Endothelial cell of umbilical vein (primary cell): ENCODE data around the gene C17orf67. TPM values are rescaled to one million over a fixed set of nuclear protein-coding genes. Genes with fewer than 3 reads are reported as not detected.

Experiments
- BruUV-seq: library from RNA; stranded (reverse); fragments of 400-500 nt; replicated peaks from 2 replicates; lab custom pipeline; 2021; lab: Mats Ljungman, UMichigan
- CTCF ChIA-PET: fragments of 300-600, 350-600 bp; sonication (Branson Sonifier 250); formaldehyde crosslinking; loops from one replicate; lab custom pipeline; 2021; ENCODE audit warnings: antibody characterized with exemption, inconsistent platforms; lab: Charles Lee
- POLR2A ChIA-PET: fragments of 300-600, 350-600 bp; sonication (Branson Sonifier 250); formaldehyde crosslinking; loops from one replicate; lab custom pipeline; 2021; ENCODE audit warnings: antibody characterized with exemption, inconsistent platforms; lab: Charles Lee
- DNase-seq: peaks from one replicate; pipeline ENCODE4 v3.0.0-alpha.2; 2011; ENCODE audit warnings: low read depth, low spot score
- FAIRE-seq: peaks from 2 replicates; lab custom pipeline; 2011; peaks lifted over from hg19 to GRCh38; lab: Jason Lieb, UNC
- H2AFZ ChIP-seq: 2 replicates; pipeline ENCODE4 v1.6.0; 2012; ENCODE audit warnings: low read depth, low read length, control low read depth, inconsistent platforms
- H3K27ac ChIP-seq: 2 replicates; pipeline ENCODE4 v1.5.1; 2011; ENCODE audit warnings: low read depth, mild to moderate bottlenecking, control low read depth, low read length, moderate library complexity; ENCODE audit not compliant: insufficient read depth
- H3K27me3 ChIP-seq, 2 experiments: 2 replicates each; pipeline versions ENCODE4 v1.6.0 to v1.6.1; 2011; ENCODE audit warnings: low read length in 2 of 2, mixed read lengths in 1 of 2; ENCODE audit not compliant: control insufficient read depth in 2 of 2, insufficient read depth in 2 of 2
- H3K36me3 ChIP-seq, 2 experiments: 2 replicates in 1 of 2; 3 replicates in 1 of 2; pipeline ENCODE4 v1.5.1; 2011; ENCODE audit warnings: low read length in 2 of 2, mild to moderate bottlenecking in 1 of 2, moderate library complexity in 1 of 2; ENCODE audit not compliant: control insufficient read depth in 2 of 2, insufficient read depth in 2 of 2; ENCODE audit errors: extremely low read depth in 1 of 2
- H3K4me1 ChIP-seq: 3 replicates; pipeline ENCODE4 v1.5.1; 2011; ENCODE audit warnings: mild to moderate bottlenecking, low read length; ENCODE audit not compliant: control insufficient read depth, insufficient read depth; ENCODE audit errors: extremely low read depth
- H3K4me2 ChIP-seq: 2 replicates; pipeline ENCODE4 v1.6.1; 2011; ENCODE audit warnings: low read length, control low read depth, mixed read lengths; ENCODE audit not compliant: insufficient read depth
- H3K4me3 ChIP-seq, 3 experiments: fragments of 200-600 bp in 1 of 3; sonication (generic), shearing (Covaris generic) in 1 of 3; replicated peaks in 1 of 3; 2 replicates each; pipeline ENCODE4 v1.5.1; 2011 to 2016; ENCODE audit warnings: control low read depth in 3 of 3, low read length in 3 of 3, mild to moderate bottlenecking in 2 of 3, inconsistent platforms in 1 of 3, low read depth in 1 of 3, moderate library complexity in 1 of 3; ENCODE audit not compliant: insufficient read depth in 1 of 3
- H3K79me2 ChIP-seq: 2 replicates; pipeline ENCODE4 v1.6.0; 2012; ENCODE audit warnings: low read length, inconsistent platforms; ENCODE audit not compliant: control insufficient read depth, insufficient read depth
- H3K9ac ChIP-seq: replicated peaks from 2 replicates; pipeline ENCODE3; 2011; ENCODE audit warnings: low read length, control low read depth; ENCODE audit not compliant: insufficient read depth; ENCODE audit errors: extremely low read depth
- H3K9me1 ChIP-seq: replicated peaks from 3 replicates; pipeline ENCODE4 v1.6.0; 2011; ENCODE audit warnings: mild to moderate bottlenecking, low read length; ENCODE audit not compliant: control insufficient read depth, insufficient read depth; ENCODE audit errors: extremely low read depth
- H3K9me3 ChIP-seq: replicated peaks from 2 replicates; pipeline ENCODE4 v1.5.1; 2012; ENCODE audit warnings: low read length, inconsistent platforms; ENCODE audit not compliant: control insufficient read depth, insufficient read depth
- H4K20me1 ChIP-seq: replicated peaks from 2 replicates; pipeline ENCODE3; 2011; ENCODE audit warnings: mild to moderate bottlenecking, low read length; ENCODE audit not compliant: control insufficient read depth, insufficient read depth; ENCODE audit errors: extremely low read depth
- CTCF ChIP-seq, 2 donors: IDR thresholded peaks; 1 replicate in 1 of 2; 2 replicates in 1 of 2; pipeline ENCODE4 v1.5.1; 2011; ENCODE audit warnings: low read length in 2 of 2, mild to moderate bottlenecking in 2 of 2, moderate library complexity in 2 of 2, control low read depth in 1 of 2, inconsistent platforms in 1 of 2, low read depth in 1 of 2; ENCODE audit not compliant: insufficient read depth in 1 of 2; ENCODE audit errors: extremely low read depth in 1 of 2
- EZH2 ChIP-seq: IDR thresholded peaks from 2 replicates; pipeline ENCODE4 v1.6.1; 2012; ENCODE audit warnings: borderline replicate concordance, low read depth, mild to moderate bottlenecking, moderate library complexity, low read length, inconsistent platforms; ENCODE audit not compliant: severe bottlenecking
- FOS ChIP-seq: IDR thresholded peaks from 2 replicates; pipeline ENCODE4 v1.6.1; 2011; ENCODE audit warnings: mild to moderate bottlenecking, low read length, moderate library complexity, borderline replicate concordance; ENCODE audit not compliant: insufficient read depth
- GATA2 ChIP-seq: IDR thresholded peaks from 2 replicates; pipeline ENCODE4 v1.7.0; 2011; ENCODE audit warnings: low read depth, mild to moderate bottlenecking, moderate library complexity, mixed read lengths, low read length; ENCODE audit not compliant: insufficient read length, insufficient read depth
- JUN ChIP-seq: IDR thresholded peaks from 2 replicates; pipeline ENCODE4 v1.6.1; 2011; ENCODE audit warnings: borderline replicate concordance, low read depth; ENCODE audit not compliant: insufficient read length, insufficient read depth
- MAX ChIP-seq: IDR thresholded peaks from 2 replicates; pipeline ENCODE4 v1.6.1; 2011; ENCODE audit not compliant: insufficient read depth, insufficient read length
- MYC ChIP-seq: IDR thresholded peaks from one replicate; pipeline ENCODE4 v1.6.1; 2011; ENCODE audit warnings: mild to moderate bottlenecking, low read depth, low read length
- POLR2A ChIP-seq: IDR thresholded peaks from 2 replicates; pipeline ENCODE4 v1.6.1; 2012; ENCODE audit warnings: low read depth, mild to moderate bottlenecking, control low read depth, low read length
- POLR2AphosphoS5 ChIP-seq: IDR thresholded peaks from 2 replicates; pipeline ENCODE4 v1.6.1; 2012; ENCODE audit warnings: low read depth, mild to moderate bottlenecking, control low read depth, low read length, moderate library complexity; ENCODE audit not compliant: insufficient read depth
- dilution Hi-C: fragments of 300-500 bp; cut with MboI; formaldehyde crosslinking; loops from one replicate; pipeline ENCODE4 v1.15.0; 2019; ENCODE audit warnings: low sequenced_read_pairs; ENCODE audit not compliant: extremely low pct_ligation_motif_present
- intact Hi-C: fragments of 100-400 bp; cut with micrococcal nuclease; formaldehyde crosslinking; loops from one replicate; pipeline ENCODE4 v1.10.0; 2022
- polyA plus RNA-seq, 4 experiments: library from polyadenylated mRNA; depleted of rRNA in 3 of 4; stranded (reverse) in 3 of 4; unstranded in 1 of 4; fragments of >200 nt; gene quantifications; 2 replicates each; pipeline versions ENCODE4 v1.2.1 to v1.2.3, GENCODE V29; 2011 to 2012; ENCODE audit warnings: missing spikeins in 1 of 4
- total RNA-seq: library from RNA; stranded (reverse); gene quantifications from 2 replicates; pipeline ENCODE4 v1.2.3, GENCODE V29; 2021

Gene C17orf67
- total and polyA plus RNA-seq, 2 donors (not counting 3 experiments of a cell fraction or from before 2014, with no cell fraction given) = 1.9 to 5.8 TPM

- DNase-seq (no peak), FAIRE-seq (no peak)
- intact Hi-C loops = no loop called here
- Histone ChIP-seq H3K9me3 (no peaks in the 10 kb centered on the region), H3K4me1 (no peaks in the 10 kb centered on the region), H3K27me3 (peaks cover 14 to 15% of the 10 kb centered on the region in 2 experiments), H2AFZ (no peak overlapping the region), H3K9ac (no peak overlapping the region), H3K27ac (no peak overlapping the region), H4K20me1 (no peaks in the 10 kb centered on the region), H3K4me2 (no peak overlapping the region), H3K9me1 (no peaks in the 10 kb centered on the region), H3K36me3 (no peaks in the 10 kb centered on the region), H3K4me3 (no peak overlapping the region), H3K79me2 (no peaks in the 10 kb centered on the region)
- POLR2A ChIA-PET = no interaction called here
- dilution Hi-C loops = no loop called here
- TF ChIP-seq CTCF (IDR thresholded peaks at IDR 0.05; ENCODE audit: extremely low read depth in 1 of 2, insufficient read depth in 1 of 2, low read depth in 1 of 2, low read length in 2 of 2) = no peak
- BruUV-seq = no TSS peak
- CTCF ChIA-PET = interaction anchor here (2.2 to 3.0 kb wide), 2 partner anchors 10 to 54 kb away, joined by 14 to 15 read pairs; no protein-coding TSS in a partner anchor
These were observed 63.3 kb downstream of the C17orf67 start for GRCh38 chr17:56770427-56770826.

GRCh38 chr17:56765449-56765848 lies 68.3 kb downstream of the C17orf67 start:
- POLR2A ChIA-PET = interaction anchor here (0.7 kb wide), 1 partner anchor 22 kb away, joined by 6 read pairs; no protein-coding TSS in a partner anchor
- no peaks in the 10 kb centered on the region for H4K20me1 ChIP-seq
- intact Hi-C loops (no loop called here), dilution Hi-C loops (no loop called here)
- no peak overlapping the region for H3K4me3 ChIP-seq
- CTCF ChIA-PET = no interaction called here
- H3K9ac ChIP-seq = no peak overlapping the region
- no peaks in the 10 kb centered on the region for H3K4me1 ChIP-seq
- H3K9me3 ChIP-seq = no peaks in the 10 kb centered on the region
- no peak overlapping the region for H3K27ac ChIP-seq
- H3K4me2 ChIP-seq = no peak overlapping the region
- H3K79me2 ChIP-seq = no peaks in the 10 kb centered on the region
- no peaks in the 10 kb centered on the region for H3K36me3 ChIP-seq
- DNase-seq (no peak), FAIRE-seq (no peak)
- no peak overlapping the region for H2AFZ ChIP-seq
- peaks cover 7 to 9% of the 10 kb centered on the region in 2 experiments for H3K27me3 ChIP-seq
- BruUV-seq = no TSS peak
- H3K9me1 ChIP-seq = no peaks in the 10 kb centered on the region
- no peak for TF ChIP-seq CTCF (IDR thresholded peaks at IDR 0.05; ENCODE audit: extremely low read depth in 1 of 2, insufficient read depth in 1 of 2, low read depth in 1 of 2, low read length in 2 of 2)
- TF ChIP-seq MYC = no peak
- TF ChIP-seq EZH2 = no peak
- TF ChIP-seq MAX = no peak
- no peak for TF ChIP-seq POLR2AphosphoS5
- no peak for TF ChIP-seq JUN
- no peak for TF ChIP-seq POLR2A
- no peak for TF ChIP-seq GATA2
- no peak for TF ChIP-seq FOS
